Activated CD8-positive, alpha-beta T cell treated with anti-CD3 and anti-CD28 coated beads, Interleukin-2, amount 10 ng/mL, durations not matched to agents 7 days and 5 days (primary cell): ENCODE results near the gene TNFRSF6B. TPM values are rescaled to one million over a fixed set of nuclear protein-coding genes. Genes with fewer than 3 reads are reported as not detected.
A peak's percentile ranks its signal among the peaks of the same experiment; 100 is the strongest.

Experiments used
- ATAC-seq: fragments of 150-1000 bp; cut with Tn5 transposase; one replicate; pipeline ENCODE4 v1.10.0; 2021; ENCODE audit warnings: moderate library complexity
- CTCF ChIA-PET: fragments of 350-600 bp; sonication (Branson Sonifier 250); formaldehyde crosslinking; loops from one replicate; lab custom pipeline; 2021; ENCODE audit warnings: antibody characterized with exemption; lab: Charles Lee
- POLR2A ChIA-PET: fragments of 350-600 bp; sonication (Branson Sonifier 250); formaldehyde crosslinking; loops from one replicate; lab custom pipeline; 2021; ENCODE audit warnings: antibody characterized with exemption; lab: Charles Lee
- DNase-seq: peaks from one replicate; pipeline ENCODE4 v3.0.0-alpha.2; 2020
- H3K27ac Mint-ChIP-seq: one replicate; pipeline ENCODE4 v1.8.0; 2021; ENCODE audit warnings: mild to moderate bottlenecking, mixed read lengths
- H3K27me3 Mint-ChIP-seq: one replicate; pipeline ENCODE4 v1.8.0; 2021; ENCODE audit warnings: low read depth, mixed read lengths
- H3K36me3 Mint-ChIP-seq: one replicate; pipeline ENCODE4 v1.8.0; 2021; ENCODE audit warnings: low read depth, mixed read lengths
- H3K4me1 Mint-ChIP-seq: one replicate; pipeline ENCODE4 v1.8.0; 2021; ENCODE audit warnings: low read depth, mixed read lengths
- H3K4me3 Mint-ChIP-seq: one replicate; pipeline ENCODE4 v1.8.0; 2021; ENCODE audit warnings: mild to moderate bottlenecking, mixed read lengths
- H3K9me3 Mint-ChIP-seq: one replicate; pipeline ENCODE4 v1.8.0; 2022; ENCODE audit warnings: mixed read lengths; ENCODE audit not compliant: insufficient read depth
- total RNA-seq, 2 experiments: library from RNA; stranded (reverse); gene quantifications; one replicate each; pipeline ENCODE4 v1.2.3, GENCODE V29; 2021

Gene TNFRSF6B
- total RNA-seq, 2 experiments from 2014 or later = not detected

DNA sequence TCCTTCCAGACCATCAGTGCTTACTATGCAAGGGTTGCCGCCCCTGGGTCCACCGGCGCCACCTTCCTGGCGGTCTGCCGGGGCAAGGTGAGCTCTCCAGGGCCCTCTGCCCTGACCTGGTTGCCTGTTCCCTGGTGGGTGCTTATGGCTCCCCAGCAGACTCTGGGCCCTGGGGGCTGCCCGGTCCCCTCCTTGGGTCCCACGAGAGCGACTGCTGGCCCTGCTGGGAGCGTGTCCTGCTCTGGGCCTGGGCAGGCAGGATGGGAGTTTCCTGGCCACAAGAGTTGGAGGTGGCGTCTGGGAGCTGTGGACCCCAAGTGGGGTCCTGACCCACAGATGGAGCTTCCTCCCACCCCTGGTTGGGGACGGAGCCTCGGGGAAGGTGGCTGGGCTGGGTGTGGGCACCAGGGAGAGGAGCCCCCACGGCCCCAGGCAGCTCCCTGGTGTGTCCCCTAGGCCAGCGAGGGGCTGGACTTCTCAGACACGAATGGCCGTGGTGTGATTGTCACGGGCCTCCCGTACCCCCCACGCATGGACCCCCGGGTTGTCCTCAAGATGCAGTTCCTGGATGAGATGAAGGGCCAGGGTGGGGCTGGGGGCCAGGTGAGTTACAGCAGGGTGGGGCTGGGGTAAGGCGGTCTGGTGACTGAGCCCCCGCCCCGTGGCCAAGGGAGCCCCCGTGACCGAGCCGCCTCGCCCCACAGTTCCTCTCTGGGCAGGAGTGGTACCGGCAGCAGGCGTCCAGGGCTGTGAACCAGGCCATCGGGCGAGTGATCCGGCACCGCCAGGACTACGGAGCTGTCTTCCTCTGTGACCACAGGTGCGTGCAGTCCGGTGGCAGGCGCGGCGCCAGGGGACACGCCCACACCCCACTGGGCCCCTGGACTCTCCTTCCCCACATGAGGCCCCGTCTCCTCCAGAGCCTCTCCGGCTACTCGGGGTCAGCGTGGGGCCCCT lies 7.1 kb upstream of the TNFRSF6B start:
- no peak overlapping the region for H3K4me3 Mint-ChIP-seq
- H3K4me1 Mint-ChIP-seq = no peaks in the 10 kb centered on the region
- no peak for DNase-seq
- H3K27me3 Mint-ChIP-seq = no peaks in the 10 kb centered on the region
- ChIA-PET CTCF (no interaction called here), POLR2A (interaction anchor here (0.7 kb wide), 1 partner anchor 62 kb away, joined by 4 read pairs; no protein-coding TSS in a partner anchor)
- no peaks in the 10 kb centered on the region for H3K9me3 Mint-ChIP-seq
- ATAC-seq = no peak
- no peak overlapping the region for H3K27ac Mint-ChIP-seq
- peaks cover 21% of the 10 kb centered on the region for H3K36me3 Mint-ChIP-seq

DNA sequence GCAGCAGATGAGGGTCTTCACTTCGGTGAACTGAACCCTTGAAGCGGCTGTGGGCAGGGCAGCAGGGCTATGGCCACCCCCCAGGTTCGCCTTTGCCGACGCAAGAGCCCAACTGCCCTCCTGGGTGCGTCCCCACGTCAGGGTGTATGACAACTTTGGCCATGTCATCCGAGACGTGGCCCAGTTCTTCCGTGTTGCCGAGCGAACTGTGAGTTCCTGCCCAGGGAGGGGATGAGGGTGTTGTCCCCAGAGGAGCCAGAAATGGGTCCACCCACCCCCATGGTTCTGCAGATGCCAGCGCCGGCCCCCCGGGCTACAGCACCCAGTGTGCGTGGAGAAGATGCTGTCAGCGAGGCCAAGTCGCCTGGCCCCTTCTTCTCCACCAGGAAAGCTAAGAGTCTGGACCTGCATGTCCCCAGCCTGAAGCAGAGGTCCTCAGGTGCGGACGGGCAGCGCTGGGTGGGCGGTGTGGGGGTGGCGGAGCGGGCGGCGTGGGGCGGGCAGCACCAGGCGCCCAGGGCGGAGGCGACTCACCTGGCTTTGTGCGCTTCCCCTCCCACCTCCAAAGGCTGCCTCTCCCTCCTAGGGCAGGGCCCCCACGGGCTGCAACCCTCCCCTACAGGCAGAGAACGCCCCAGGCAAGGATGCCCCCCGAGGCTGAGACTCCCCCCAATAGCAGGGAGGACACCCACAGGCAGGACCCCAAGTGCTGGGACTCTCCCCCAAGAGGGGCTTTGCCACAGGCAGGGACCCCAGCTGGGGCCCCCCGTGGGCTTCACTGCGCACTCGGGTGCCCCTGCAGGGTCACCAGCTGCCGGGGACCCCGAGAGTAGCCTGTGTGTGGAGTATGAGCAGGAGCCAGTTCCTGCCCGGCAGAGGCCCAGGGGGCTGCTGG lies 6.2 kb upstream of the TNFRSF6B start:
- H3K36me3 Mint-ChIP-seq = peaks cover 25% of the 10 kb centered on the region
- no peaks in the 10 kb centered on the region for H3K9me3 Mint-ChIP-seq
- H3K27ac Mint-ChIP-seq = no peak overlapping the region
- no peak for DNase-seq
- ATAC-seq = no peak
- POLR2A ChIA-PET = no interaction called here
- no peak overlapping the region for H3K4me3 Mint-ChIP-seq
- CTCF ChIA-PET = no interaction called here
- H3K27me3 Mint-ChIP-seq = no peaks in the 10 kb centered on the region
- H3K4me1 Mint-ChIP-seq = no peaks in the 10 kb centered on the region

DNA sequence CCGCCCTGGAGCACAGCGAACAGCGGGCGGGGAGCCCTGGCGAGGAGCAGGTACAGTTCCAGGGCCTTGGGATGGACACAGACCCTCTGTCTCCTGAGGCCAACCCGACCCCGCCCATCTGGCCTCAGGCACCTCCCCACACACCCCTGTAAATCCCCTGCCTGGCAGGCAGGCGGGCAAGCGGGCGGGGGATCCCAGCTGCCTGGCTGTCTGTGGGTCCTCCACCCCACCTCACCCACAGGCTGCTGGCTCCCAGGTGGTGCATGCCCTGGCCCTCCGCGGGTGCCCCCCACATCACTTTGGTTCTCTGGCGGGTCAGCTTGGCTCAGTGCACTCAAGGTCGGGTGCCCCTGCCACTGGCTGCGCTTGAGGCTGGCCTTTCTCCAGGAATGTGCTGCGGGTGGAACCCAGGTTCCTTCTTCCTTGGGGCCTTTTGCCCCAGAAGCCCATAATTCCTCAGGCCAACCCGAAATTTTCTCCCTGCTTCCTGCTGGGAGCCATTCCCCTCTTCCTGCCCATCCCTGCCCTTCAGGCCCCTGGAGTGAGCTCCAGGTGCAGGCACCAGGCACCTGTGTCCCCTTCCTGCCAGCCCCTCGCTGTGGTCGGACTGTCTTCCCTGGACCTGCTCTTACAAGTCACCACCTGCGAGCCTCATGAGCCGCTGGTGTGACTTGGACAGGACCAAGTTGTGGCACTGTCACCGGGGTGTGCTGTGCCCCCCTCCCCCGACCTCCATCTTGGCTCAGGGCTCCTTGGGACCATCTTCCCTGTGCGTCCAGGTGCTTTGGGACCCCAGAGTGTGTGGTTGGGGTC lies 5.3 kb upstream of the TNFRSF6B start:
- Mint-ChIP-seq H3K9me3 (no peaks in the 10 kb centered on the region), H3K4me1 (peaks cover 3% of the 10 kb centered on the region), H3K36me3 (peaks cover 28% of the 10 kb centered on the region), H3K4me3 (no peak overlapping the region), H3K27ac (peak overlapping the region; percentile 55), H3K27me3 (no peaks in the 10 kb centered on the region)
- ChIA-PET POLR2A (no interaction called here), CTCF (no interaction called here)
- no peak for DNase-seq
- ATAC-seq = no peak

DNA sequence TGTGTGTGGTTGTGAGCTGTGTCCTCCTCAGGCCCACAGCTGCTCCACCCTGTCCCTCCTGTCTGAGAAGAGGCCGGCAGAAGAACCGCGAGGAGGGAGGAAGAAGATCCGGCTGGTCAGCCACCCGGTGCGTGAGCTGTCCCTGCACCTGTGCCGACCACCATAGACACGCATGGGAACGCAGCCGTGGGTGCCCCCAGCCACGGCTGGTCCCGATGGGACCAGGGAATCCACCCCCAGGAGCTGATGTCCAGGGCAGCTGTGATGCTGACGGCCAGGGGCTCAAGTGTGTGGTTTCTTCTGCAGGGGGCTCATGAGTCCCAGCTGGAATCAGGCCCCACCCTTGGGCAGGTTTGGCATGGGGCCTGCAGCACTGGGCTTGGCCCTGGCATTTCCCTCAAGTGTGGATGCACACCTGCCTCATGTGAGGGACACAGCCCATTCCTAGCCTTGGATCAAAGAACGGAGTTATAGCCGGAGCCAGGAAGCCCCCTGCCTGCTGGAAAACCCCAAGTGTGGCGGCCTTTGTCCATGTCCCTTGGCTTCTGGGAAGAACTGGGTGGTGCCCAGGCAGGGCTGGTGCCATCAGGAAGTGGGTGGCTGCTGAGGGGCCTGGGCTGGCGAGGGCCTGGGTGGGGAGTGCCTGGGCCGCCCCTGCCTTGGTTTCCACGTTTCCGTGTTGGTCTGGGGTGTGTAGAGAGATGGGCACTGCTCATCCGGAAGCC lies 4.6 kb upstream of the TNFRSF6B start:
- Mint-ChIP-seq H3K36me3 (peaks cover 28% of the 10 kb centered on the region), H3K27ac (peak overlapping the region; percentile 55), H3K27me3 (no peaks in the 10 kb centered on the region), H3K4me3 (no peak overlapping the region), H3K4me1 (peaks cover 5% of the 10 kb centered on the region), H3K9me3 (no peaks in the 10 kb centered on the region)
- no peak for ATAC-seq
- ChIA-PET CTCF (interaction anchor here (0.7 kb wide), 1 partner anchor 43 kb away, joined by 3 read pairs; no protein-coding TSS in a partner anchor), POLR2A (no interaction called here)
- no peak for DNase-seq

DNA sequence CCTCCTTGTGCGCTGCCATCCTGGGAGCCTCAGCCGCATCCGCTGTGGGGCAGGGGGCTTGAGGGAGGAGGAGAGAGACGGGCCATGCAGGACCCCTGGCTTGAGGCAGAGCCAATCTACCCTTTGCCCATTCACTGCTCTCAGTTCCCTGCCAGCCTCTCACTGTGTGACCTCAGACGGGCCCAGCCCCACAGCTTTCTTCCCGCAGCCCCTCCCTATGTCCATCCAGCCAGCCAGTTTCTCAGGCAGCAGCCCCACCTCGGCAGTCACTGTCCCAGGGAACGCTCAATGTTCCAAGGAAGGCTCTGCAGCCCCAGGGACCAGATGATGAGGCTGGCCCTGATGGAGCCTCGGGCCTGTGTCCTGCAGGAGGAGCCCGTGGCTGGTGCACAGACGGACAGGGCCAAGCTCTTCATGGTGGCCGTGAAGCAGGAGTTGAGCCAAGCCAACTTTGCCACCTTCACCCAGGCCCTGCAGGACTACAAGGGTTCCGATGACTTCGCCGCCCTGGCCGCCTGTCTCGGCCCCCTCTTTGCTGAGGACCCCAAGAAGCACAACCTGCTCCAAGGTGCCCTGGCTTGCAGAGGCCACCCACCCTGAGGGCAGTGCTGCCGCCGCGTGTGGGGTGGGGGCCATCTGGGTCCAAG lies 3.9 kb upstream of the TNFRSF6B start:
- peaks cover 9% of the 10 kb centered on the region for H3K4me1 Mint-ChIP-seq
- H3K4me3 Mint-ChIP-seq = peak overlapping the region; percentile 28
- peak overlapping the region; percentile 67 for H3K27ac Mint-ChIP-seq
- no peaks in the 10 kb centered on the region for H3K27me3 Mint-ChIP-seq
- peaks cover 28% of the 10 kb centered on the region for H3K36me3 Mint-ChIP-seq
- ATAC-seq (no peak), DNase-seq (no peak)
- ChIA-PET POLR2A (no interaction called here), CTCF (no interaction called here)
- no peaks in the 10 kb centered on the region for H3K9me3 Mint-ChIP-seq

DNA sequence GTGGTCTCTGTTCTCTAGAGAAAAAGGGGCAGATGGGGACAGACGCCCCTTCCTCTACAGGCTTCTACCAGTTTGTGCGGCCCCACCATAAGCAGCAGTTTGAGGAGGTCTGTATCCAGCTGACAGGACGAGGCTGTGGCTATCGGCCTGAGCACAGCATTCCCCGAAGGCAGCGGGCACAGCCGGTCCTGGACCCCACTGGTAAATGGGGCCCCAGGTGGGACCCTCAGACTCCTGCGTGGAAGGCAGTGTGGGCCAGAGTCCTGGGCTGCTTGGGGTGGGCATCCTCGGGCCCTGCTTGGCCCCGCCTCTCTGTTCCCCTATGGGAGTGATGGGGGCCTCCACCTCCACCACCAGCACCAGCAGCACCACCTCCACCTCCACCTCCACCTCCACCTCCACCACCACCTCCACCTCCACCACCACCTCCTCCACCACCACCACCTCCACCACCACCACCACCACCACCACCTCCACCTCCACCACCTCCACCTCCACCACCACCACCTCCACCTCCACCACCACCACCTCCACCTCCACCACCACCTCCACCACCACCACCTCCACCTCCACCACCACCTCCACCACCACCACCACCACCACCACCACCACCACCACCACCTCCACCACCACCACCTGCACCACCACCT lies 3.2 kb upstream of the TNFRSF6B start:
- ATAC-seq (no peak), DNase-seq (no peak)
- peaks cover 28% of the 10 kb centered on the region for H3K36me3 Mint-ChIP-seq
- ChIA-PET CTCF (no interaction called here), POLR2A (no interaction called here)
- peak overlapping the region; percentile 8 for H3K4me3 Mint-ChIP-seq
- H3K27ac Mint-ChIP-seq = no peak overlapping the region
- peaks cover 9% of the 10 kb centered on the region for H3K4me1 Mint-ChIP-seq
- no peaks in the 10 kb centered on the region for H3K27me3 Mint-ChIP-seq
- H3K9me3 Mint-ChIP-seq = no peaks in the 10 kb centered on the region

DNA sequence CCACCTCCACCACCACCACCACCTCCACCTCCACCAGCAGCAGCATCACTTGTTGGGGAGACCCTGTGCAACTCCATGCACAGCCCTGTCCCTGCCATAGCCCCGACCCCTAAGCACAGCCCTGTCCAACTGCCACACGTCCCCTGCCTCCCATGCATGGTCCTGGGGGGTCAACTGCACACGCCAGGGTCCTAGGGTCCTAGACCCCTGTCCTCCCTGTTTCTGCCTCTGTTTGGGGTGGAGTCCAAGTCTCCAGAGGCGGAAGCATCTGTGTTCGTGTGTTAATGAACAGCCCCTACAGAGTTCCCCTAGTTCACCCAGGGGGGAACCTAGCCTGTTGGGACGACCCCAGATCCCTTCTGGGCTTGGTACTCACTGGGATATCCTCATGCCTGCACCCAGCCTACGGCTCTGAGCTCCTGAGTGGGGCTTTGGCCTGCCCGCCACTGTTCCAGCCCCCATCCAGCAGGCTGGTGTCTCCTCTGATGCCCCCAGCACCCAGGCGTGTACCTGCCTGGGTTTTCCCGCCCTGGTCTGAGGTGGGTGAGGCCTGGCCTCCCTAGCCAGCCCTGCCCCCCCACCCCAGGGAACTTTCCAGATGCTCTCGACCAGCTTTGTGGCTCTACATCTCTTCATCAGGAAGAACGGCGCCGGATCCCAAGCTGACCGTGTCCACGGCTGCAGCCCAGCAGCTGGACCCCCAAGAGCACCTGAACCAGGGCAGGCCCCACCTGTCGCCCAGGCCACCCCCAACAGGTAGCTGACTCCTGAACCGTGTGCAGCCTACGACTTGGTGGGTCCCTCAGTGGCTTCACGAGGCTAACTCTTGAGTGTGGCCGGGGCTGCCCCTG lies 2.5 kb upstream of the TNFRSF6B start:
- ATAC-seq = no peak
- Mint-ChIP-seq H3K4me1 (peaks cover 9% of the 10 kb centered on the region), H3K9me3 (no peaks in the 10 kb centered on the region), H3K27me3 (no peaks in the 10 kb centered on the region), H3K4me3 (peak overlapping the region; percentile 60), H3K27ac (peak overlapping the region; percentile 89), H3K36me3 (peaks cover 28% of the 10 kb centered on the region)
- ChIA-PET CTCF (no interaction called here), POLR2A (interaction anchor here (0.9 kb wide), 1 partner anchor 172 kb away, joined by 3 read pairs; no protein-coding TSS in a partner anchor)
- no peak for DNase-seq

DNA sequence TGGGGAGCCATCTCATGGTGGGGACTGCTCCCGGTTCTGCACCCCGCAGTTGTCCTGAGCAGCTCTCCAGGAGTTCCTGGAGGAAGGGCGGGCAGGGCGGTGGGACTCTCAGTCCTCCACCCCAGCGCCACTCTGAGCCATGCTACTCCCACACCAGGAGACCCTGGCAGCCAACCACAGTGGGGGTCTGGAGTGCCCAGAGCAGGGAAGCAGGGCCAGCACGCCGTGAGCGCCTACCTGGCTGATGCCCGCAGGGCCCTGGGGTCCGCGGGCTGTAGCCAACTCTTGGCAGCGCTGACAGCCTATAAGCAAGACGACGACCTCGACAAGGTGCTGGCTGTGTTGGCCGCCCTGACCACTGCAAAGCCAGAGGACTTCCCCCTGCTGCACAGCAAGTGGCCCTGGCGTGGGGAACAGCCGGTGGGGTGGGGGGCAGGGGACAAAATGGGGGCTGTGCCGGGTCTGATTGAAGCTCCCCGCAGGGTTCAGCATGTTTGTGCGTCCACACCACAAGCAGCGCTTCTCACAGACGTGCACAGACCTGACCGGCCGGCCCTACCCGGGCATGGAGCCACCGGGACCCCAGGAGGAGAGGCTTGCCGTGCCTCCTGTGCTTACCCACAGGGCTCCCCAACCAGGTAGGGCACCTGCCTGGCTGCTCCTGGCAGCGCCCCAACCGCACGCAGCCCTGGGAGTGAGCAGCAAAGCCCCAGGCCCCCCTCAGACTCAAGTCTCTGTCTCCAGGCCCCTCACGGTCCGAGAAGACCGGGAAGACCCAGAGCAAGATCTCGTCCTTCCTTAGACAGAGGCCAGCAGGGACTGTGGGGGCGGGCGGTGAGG lies 1.6 kb upstream of the TNFRSF6B start:
- H3K36me3 Mint-ChIP-seq = peaks cover 28% of the 10 kb centered on the region
- CTCF ChIA-PET = no interaction called here
- H3K4me1 Mint-ChIP-seq = peaks cover 9% of the 10 kb centered on the region
- no peaks in the 10 kb centered on the region for H3K9me3 Mint-ChIP-seq
- no peak overlapping the region for H3K27ac Mint-ChIP-seq
- H3K27me3 Mint-ChIP-seq = no peaks in the 10 kb centered on the region
- POLR2A ChIA-PET = interaction anchor here (0.9 to 1.1 kb wide), 2 partner anchors 10 to 172 kb away, joined by 3 read pairs; no protein-coding TSS in a partner anchor
- no peak overlapping the region for H3K4me3 Mint-ChIP-seq
- ATAC-seq (no peak), DNase-seq (no peak)
